ENCODE measurements around the gene LMBRD1. TPM values are rescaled to one million over a fixed set of nuclear protein-coding genes. Genes with fewer than 3 reads are reported as not detected.

The LMBRD1 gene
- total RNA-seq, 1 donor from 2014 or later, result 51.3 TPM

- Mint-ChIP-seq H3K9me3 (no peaks in the 10 kb centered on the region), H3K27me3 (no peaks in the 10 kb centered on the region), H3K36me3 (ENCODE audit: low read depth) (peaks cover 1% of the 10 kb centered on the region), H3K27ac (no peak overlapping the region), H3K4me1 (peaks cover 22% of the 10 kb centered on the region), H3K4me3 (no peak overlapping the region)
- no peak for TF ChIP-seq CTCF (IDR thresholded peaks at IDR 0.05)
- ChIA-PET POLR2A (interaction anchor here (1.7 kb wide), 1 partner anchor 47 kb away, joined by 6 read pairs; no protein-coding TSS in a partner anchor), CTCF (no interaction called here)
- DNase-seq, result no peak
- intact Hi-C loops (cut with micrococcal nuclease), result no loop called here
- ATAC-seq (ENCODE audit: low read depth), result no peak
These were observed 23.6 kb upstream of the LMBRD1 start for GRCh38 chr6:69820438-69820837.

- intact Hi-C loops (cut with micrococcal nuclease), result no loop called here
- no peak overlapping the region for H3K4me3 Mint-ChIP-seq
- H3K4me1 Mint-ChIP-seq, result peaks cover 26% of the 10 kb centered on the region
- POLR2A ChIA-PET, result interaction anchor here (1.7 kb wide), 1 partner anchor 47 kb away, joined by 6 read pairs; no protein-coding TSS in a partner anchor
- no peak overlapping the region for H3K27ac Mint-ChIP-seq
- H3K27me3 Mint-ChIP-seq, result no peaks in the 10 kb centered on the region
- no peaks in the 10 kb centered on the region for H3K9me3 Mint-ChIP-seq
- no peak for ATAC-seq (ENCODE audit: low read depth)
- TF ChIP-seq CTCF (IDR thresholded peaks at IDR 0.05), result no peak
- no peak for DNase-seq
- peaks cover 1% of the 10 kb centered on the region for H3K36me3 Mint-ChIP-seq (ENCODE audit: low read depth)
- CTCF ChIA-PET, result no interaction called here
These were observed 23.2 kb upstream of the LMBRD1 start for GRCh38 chr6:69820018-69820417.

DNA sequence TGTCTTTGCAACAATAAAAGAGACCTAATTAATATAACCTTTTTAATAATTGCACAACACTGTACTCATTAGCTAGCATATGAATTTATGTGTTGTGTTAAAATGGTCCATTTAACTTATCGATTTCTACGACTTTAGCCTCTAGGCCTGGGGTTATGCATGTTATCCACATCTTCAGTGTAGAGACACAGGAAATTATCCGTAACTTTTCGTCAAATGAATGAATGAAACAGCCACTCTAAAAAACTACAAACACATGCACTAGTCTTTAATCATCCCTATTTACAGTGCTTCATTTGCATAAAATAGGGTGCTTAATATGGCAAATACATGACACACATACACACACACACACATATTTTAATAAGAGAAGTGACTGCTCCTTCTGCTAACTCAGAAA is 22.3 kb upstream of the LMBRD1 start:
- ChIA-PET POLR2A (interaction anchor here (1.6 to 1.7 kb wide), 2 partner anchors 23 to 48 kb away, joined by 4 to 6 read pairs; partner anchors contain the start of gene LMBRD1), CTCF (no interaction called here)
- no peak overlapping the region for H3K4me3 Mint-ChIP-seq
- no peak for DNase-seq
- ATAC-seq (ENCODE audit: low read depth), result no peak
- peaks cover 34% of the 10 kb centered on the region for H3K4me1 Mint-ChIP-seq
- no peak for TF ChIP-seq CTCF (IDR thresholded peaks at IDR 0.05)
- H3K9me3 Mint-ChIP-seq, result no peaks in the 10 kb centered on the region
- intact Hi-C loops (cut with micrococcal nuclease), result no loop called here
- no peaks in the 10 kb centered on the region for H3K36me3 Mint-ChIP-seq (ENCODE audit: low read depth)
- no peaks in the 10 kb centered on the region for H3K27me3 Mint-ChIP-seq
- no peak overlapping the region for H3K27ac Mint-ChIP-seq

DNA sequence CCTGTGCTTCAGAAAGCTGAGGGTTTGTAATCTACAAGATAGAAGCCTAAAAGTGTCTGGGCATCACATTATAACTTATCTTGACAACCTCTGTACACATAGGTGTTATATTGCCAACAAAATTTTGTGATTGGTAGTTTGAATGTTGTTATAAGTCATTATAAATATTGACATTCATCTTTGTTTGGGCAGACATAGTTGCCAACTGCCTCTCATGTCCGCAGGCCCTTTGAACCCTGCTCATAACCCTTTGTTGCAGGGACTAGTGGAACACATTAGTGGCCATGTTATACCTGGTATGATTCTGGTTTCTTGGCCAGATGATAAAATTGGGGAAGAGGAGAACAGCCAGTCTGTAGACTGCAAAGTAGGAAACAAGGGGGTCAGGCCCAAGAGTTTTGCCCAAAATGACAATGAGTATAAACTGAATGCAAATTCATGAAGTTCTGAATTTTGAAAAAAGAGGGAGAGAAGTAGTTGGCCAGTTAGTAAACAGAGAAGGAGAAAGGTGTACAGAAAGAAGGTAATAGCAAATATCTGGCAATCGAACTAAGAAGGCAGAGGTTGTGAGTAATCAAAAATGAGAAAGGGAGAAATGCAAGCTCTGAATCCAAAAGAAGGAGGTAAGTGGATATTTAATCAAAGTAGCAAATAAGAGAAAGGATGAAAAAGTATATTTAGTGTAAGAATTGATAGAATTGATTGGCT is 21.6 kb upstream of the LMBRD1 start:
- no peaks in the 10 kb centered on the region for H3K9me3 Mint-ChIP-seq
- no peak overlapping the region for H3K4me3 Mint-ChIP-seq
- no peak overlapping the region for H3K27ac Mint-ChIP-seq
- no peak for ATAC-seq (ENCODE audit: low read depth)
- ChIA-PET CTCF (no interaction called here), POLR2A (interaction anchor here (1.6 kb wide), 1 partner anchor 22 kb away, joined by 4 read pairs; the partner anchor contains the start of gene LMBRD1)
- peaks cover 40% of the 10 kb centered on the region for H3K4me1 Mint-ChIP-seq
- TF ChIP-seq CTCF (IDR thresholded peaks at IDR 0.05), result no peak
- intact Hi-C loops (cut with micrococcal nuclease), result no loop called here
- no peaks in the 10 kb centered on the region for H3K27me3 Mint-ChIP-seq
- DNase-seq, result no peak
- H3K36me3 Mint-ChIP-seq (ENCODE audit: low read depth), result no peaks in the 10 kb centered on the region

- H3K27me3 Mint-ChIP-seq, result no peaks in the 10 kb centered on the region
- ChIA-PET POLR2A (interaction anchor here (8.1 kb wide), 1 partner anchor 20 kb away, joined by 106 read pairs; the partner anchor contains the start of gene LMBRD1), CTCF (no interaction called here)
- no peak for TF ChIP-seq CTCF (IDR thresholded peaks at IDR 0.05)
- intact Hi-C loops (cut with micrococcal nuclease), result loop anchor here (2.0 kb wide), 1 partner anchor 63 kb away; no protein-coding TSS in a partner anchor
- H3K4me1 Mint-ChIP-seq, result peaks cover 51% of the 10 kb centered on the region
- DNase-seq (no peak), ATAC-seq (ENCODE audit: low read depth) (no peak)
- no peak overlapping the region for H3K27ac Mint-ChIP-seq
- no peaks in the 10 kb centered on the region for H3K36me3 Mint-ChIP-seq (ENCODE audit: low read depth)
- no peaks in the 10 kb centered on the region for H3K9me3 Mint-ChIP-seq
- H3K4me3 Mint-ChIP-seq, result no peak overlapping the region
These were observed 20.5 kb upstream of the LMBRD1 start for GRCh38 chr6:69817358-69817757.
